ENCODE data around the gene RUFY4. TPM values are rescaled to one million over a fixed set of nuclear protein-coding genes. Genes with fewer than 3 reads are reported as not detected.

Gene RUFY4
- total RNA-seq, 1 donor from 2014 or later: not detected

- no peak for DNase-seq
- Histone ChIP-seq H3K27me3 (ENCODE audit: low read depth) (peaks cover 28% of the 10 kb centered on the region), H3K4me1 (no peaks in the 10 kb centered on the region), H3K36me3 (no peaks in the 10 kb centered on the region), H3K4me3 (no peak overlapping the region), H3K9me3 (replicated peaks) (no peaks in the 10 kb centered on the region), H3K27ac (replicated peaks) (no peak overlapping the region)
- TF ChIP-seq, protein P1, sequence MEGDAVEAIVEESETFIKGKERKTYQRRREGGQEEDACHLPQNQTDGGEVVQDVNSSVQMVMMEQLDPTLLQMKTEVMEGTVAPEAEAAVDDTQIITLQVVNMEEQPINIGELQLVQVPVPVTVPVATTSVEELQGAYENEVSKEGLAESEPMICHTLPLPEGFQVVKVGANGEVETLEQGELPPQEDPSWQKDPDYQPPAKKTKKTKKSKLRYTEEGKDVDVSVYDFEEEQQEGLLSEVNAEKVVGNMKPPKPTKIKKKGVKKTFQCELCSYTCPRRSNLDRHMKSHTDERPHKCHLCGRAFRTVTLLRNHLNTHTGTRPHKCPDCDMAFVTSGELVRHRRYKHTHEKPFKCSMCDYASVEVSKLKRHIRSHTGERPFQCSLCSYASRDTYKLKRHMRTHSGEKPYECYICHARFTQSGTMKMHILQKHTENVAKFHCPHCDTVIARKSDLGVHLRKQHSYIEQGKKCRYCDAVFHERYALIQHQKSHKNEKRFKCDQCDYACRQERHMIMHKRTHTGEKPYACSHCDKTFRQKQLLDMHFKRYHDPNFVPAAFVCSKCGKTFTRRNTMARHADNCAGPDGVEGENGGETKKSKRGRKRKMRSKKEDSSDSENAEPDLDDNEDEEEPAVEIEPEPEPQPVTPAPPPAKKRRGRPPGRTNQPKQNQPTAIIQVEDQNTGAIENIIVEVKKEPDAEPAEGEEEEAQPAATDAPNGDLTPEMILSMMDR (IDR thresholded peaks at IDR 0.05; ENCODE audit: borderline replicate concordance): no peak
- intact Hi-C loops (cut with micrococcal nuclease): no loop called here
Measured at GRCh38 chr2:218059289-218059688, 9.8 kb upstream of the RUFY4 start.

DNA sequence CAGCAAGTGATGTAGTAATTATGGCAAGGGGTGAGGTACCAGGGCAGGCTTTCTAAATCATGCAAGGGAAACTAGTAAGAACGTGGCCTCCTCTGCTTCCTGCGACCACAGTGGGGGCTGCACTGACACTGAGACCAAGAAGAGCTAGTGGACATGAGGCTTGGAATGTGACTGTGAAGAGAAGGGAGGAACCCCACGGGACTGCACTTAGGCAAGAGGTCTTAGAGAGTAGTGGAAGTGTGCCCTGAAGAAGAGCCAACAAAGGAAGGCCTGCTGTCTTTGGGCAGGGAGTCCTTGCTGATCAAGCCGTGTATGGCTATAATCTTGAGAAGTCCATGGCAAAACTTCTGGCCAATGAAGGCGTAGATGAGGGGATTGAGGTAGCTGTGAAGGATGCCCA, 8.9 kb upstream of the RUFY4 start:
- TF ChIP-seq, protein P1 (IDR thresholded peaks at IDR 0.05; ENCODE audit: borderline replicate concordance): no peak
- intact Hi-C loops (cut with micrococcal nuclease): no loop called here

GRCh38 chr2:218060950-218061660, 7.9 kb upstream of the RUFY4 start:
- no peak overlapping the region for H3K27ac ChIP-seq (replicated peaks)
- no peaks in the 10 kb centered on the region for H3K9me3 ChIP-seq (replicated peaks)
- no peaks in the 10 kb centered on the region for H3K4me1 ChIP-seq
- H3K4me3 ChIP-seq: no peak overlapping the region
- H3K36me3 ChIP-seq: no peaks in the 10 kb centered on the region
- H3K27me3 ChIP-seq (ENCODE audit: low read depth): peaks cover 30% of the 10 kb centered on the region
- intact Hi-C loops (cut with micrococcal nuclease): no loop called here
- TF ChIP-seq, protein P1 (IDR thresholded peaks at IDR 0.05; ENCODE audit: borderline replicate concordance): no peak
- DNase-seq: no peak

More for the DNA sequence above, 8.9 kb upstream of the RUFY4 start:
- DNase-seq: no peak
- Histone ChIP-seq H3K27ac (replicated peaks) (no peak overlapping the region), H3K4me3 (no peak overlapping the region), H3K9me3 (replicated peaks) (no peaks in the 10 kb centered on the region), H3K27me3 (ENCODE audit: low read depth) (peaks cover 28% of the 10 kb centered on the region), H3K36me3 (no peaks in the 10 kb centered on the region), H3K4me1 (no peaks in the 10 kb centered on the region)

DNA sequence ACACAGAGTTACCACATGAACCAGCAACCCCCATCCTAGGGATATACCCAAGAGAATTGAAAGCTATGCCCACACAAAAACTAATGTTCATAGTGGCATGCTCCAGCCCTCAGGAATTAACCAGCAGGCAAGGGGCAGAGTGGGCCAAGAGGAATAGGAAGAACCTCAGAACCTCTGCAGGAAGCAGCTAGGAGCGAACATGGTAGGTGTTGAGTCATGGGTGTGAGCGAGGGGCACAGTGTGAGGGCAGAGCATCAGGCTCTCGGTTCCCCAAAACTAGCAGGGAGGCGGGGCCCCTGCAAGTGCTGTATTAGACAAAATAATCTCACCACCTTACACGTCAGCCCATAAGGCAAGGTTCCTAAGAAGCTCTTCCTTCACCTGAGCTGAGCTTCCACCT, 5.6 kb upstream of the RUFY4 start:
- Histone ChIP-seq H3K36me3 (no peaks in the 10 kb centered on the region), H3K4me1 (peaks cover 2% of the 10 kb centered on the region), H3K4me3 (no peak overlapping the region), H3K9me3 (replicated peaks) (no peaks in the 10 kb centered on the region), H3K27ac (replicated peaks) (no peak overlapping the region), H3K27me3 (ENCODE audit: low read depth) (peaks cover 50% of the 10 kb centered on the region)
- intact Hi-C loops (cut with micrococcal nuclease): no loop called here
- TF ChIP-seq, protein P1 (IDR thresholded peaks at IDR 0.05; ENCODE audit: borderline replicate concordance): no peak
- DNase-seq: no peak

- Histone ChIP-seq H3K36me3 (no peaks in the 10 kb centered on the region), H3K27me3 (ENCODE audit: low read depth) (peaks cover 48% of the 10 kb centered on the region), H3K27ac (replicated peaks) (no peak overlapping the region), H3K4me3 (no peak overlapping the region), H3K4me1 (peaks cover 6% of the 10 kb centered on the region), H3K9me3 (replicated peaks) (no peaks in the 10 kb centered on the region)
- TF ChIP-seq, protein P1 (IDR thresholded peaks at IDR 0.05; ENCODE audit: borderline replicate concordance): no peak
- DNase-seq: no peak
- intact Hi-C loops (cut with micrococcal nuclease): no loop called here
Measured at GRCh38 chr2:218063896-218064295, 5.2 kb upstream of the RUFY4 start.

All from left ventricle myocardium inferior (tissue), 1 donor.